HTR-8/SVneo (cell line): ENCODE data around the gene JARID2.

Experiments used
- DNase-seq: peaks from one replicate; pipeline ENCODE4 v3.0.0; 2011; ENCODE audit warnings: low spot score, mixed read lengths; ENCODE audit not compliant: insufficient read length
- FAIRE-seq: peaks from 2 replicates; lab custom pipeline; 2011; peaks lifted over from hg19 to GRCh38; lab: Jason Lieb, UNC

The JARID2 gene

DNA sequence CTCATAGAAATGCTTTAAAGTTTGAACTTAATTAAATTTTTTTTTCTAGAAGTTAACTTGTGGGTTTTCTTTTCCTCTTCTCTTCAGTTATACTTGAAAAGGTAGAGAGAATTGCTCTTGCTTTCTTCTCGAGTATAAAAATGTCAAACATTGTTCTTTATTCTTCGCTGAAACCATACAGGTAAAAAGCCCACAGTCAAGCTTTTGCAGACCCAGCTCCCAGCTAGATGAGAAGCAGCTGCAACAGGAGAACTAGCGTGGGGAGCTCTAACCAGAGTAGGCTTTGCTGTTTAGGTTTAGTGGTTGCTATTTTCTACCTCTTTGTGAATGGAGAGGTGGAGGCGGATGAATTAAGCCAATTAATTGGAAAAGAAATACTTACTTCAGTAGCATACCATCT is 102.7 kb downstream of the JARID2 start:
- no peak for DNase-seq
- FAIRE-seq, result no peak

DNA sequence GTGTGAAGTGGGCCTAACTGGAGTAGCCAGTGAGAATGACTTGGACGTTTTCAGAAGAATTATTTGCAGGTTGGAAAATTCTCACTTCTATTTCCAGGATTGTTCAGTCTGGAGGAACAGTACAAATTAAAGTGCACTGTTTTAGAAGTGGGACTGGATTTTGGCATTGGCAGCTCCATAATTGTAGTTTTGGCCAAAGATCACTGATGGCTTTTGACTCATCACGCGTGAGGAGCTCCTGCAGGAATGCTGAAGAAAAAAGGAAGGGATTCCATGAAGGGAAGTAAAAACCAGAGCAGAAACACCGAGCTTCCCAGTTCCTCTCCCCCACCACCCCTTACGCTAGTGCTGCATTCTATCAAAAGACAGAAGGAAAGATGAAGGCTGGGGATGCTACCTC is 103.5 kb downstream of the JARID2 start:
- no peak for FAIRE-seq
- DNase-seq, result no peak

DNA sequence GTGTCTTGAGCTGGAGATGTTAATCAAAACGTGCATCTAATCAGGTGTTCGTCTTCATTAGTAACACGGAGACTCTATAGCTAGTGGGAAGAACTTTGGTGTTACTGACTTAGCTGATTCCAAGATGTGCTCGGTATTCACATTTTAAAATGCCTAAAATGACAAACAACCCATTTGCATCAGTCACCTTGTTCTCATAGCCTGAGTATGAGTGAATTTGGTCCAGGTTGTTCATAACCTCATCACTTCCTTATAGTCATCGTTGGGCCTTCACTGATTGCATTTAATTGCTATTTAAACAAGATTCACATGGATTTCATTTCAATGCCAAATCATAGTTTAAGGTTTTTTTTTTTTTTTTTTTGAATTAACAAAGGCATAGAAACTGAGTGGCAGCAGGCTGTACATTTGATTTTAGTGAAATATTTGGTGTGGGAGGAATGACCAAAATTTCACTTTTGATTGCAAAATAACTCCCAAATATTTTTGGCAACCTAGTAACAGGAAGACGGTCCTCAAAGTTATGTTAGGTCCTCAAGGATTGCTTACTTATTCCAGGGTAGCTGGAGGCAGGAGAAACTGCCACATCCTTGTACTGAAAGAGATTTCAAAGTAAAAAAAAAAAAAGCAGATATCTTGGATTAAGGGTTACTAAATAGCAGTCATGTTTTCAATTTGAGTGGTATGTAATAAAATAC is 104.7 kb downstream of the JARID2 start:
- FAIRE-seq (no peak), DNase-seq (no peak)

GRCh38 chr6:15351631-15352030 is 105.8 kb downstream of the JARID2 start:
- DNase-seq (no peak), FAIRE-seq (no peak)

GRCh38 chr6:15352220-15352619 is 106.4 kb downstream of the JARID2 start:
- FAIRE-seq, result no peak
- DNase-seq, result no peak

- FAIRE-seq, result no peak
These were observed 107.0 kb downstream of the JARID2 start for GRCh38 chr6:15352845-15353244.

DNA sequence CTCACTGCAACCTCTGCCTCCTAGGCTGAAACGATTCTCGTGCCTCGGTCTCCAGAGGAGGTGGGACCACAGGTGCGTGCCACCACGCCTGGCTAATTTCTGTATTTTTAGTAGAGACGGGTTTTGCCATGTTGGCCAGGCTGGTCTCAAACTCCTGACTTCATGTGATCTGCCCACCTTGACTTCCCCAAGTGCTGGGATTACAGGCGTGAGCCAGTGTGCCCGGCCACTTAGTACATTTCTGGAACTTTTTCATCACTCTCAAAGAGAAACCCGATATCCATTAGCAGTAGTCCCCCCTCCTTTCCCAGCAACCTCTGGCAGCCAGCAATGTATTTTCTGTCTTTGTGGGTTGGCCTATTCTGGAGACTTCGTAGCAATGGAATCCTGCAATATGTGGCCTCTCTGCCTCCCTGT is 109.8 kb downstream of the JARID2 start:
- DNase-seq (no peak), FAIRE-seq (no peak)

More at GRCh38 chr6:15352845-15353244, 107.0 kb downstream of the JARID2 start:
- no peak for DNase-seq

- no peak for FAIRE-seq
- no peak for DNase-seq
These were observed 110.3 kb downstream of the JARID2 start for GRCh38 chr6:15356179-15356578.

GRCh38 chr6:15356937-15357336 is 111.1 kb downstream of the JARID2 start:
- FAIRE-seq (no peak), DNase-seq (no peak)

DNA sequence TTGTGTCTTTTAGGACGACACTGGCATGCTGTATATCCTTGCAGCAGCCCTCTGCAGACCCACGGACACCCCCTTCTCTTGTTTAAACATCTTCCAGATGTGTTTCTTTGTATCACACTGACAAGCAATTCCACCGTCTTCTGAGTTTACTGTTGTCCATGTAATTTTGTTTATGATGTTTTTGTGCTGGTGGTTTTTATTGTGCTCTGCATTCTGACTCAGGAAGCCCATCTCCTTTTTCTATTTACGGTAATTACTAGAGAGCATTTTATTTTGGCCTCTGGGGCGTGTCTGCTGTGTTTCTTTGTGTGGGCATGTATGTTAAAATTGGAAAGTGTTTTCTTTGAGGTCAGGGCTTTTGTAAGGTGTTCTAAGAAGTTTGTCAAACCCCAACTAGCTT is 111.9 kb downstream of the JARID2 start:
- no peak for DNase-seq
- FAIRE-seq, result no peak

GRCh38 chr6:15358579-15359327 is 112.9 kb downstream of the JARID2 start:
- no peak for DNase-seq
- FAIRE-seq, result no peak

DNA sequence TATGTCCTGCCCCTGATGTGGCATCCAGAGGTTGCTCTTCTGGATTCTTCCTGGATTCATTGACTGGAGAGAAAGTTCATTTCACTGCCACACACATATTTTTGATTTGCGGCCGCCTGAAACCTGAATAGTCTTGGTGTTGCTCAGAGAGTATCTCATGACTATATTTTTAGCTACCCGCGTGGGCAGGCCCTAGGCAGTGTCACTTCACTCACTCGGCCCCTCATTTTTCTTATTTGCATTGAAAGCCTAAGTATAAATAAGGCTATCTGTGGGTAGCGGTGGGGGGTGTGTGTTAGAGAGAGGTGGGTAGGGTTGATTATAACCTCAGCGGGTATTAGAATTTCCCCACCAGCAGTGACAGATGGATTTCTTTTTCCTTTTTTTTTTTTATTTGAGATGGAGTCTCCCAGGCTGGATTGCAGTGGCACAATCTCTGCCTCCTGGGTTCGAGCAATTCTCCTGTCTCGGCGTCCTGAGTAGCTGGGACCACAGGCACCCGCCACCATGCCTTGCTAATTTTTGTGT is 113.5 kb downstream of the JARID2 start:
- no peak for DNase-seq
- FAIRE-seq, result no peak

GRCh38 chr6:15360300-15360699 is 114.4 kb downstream of the JARID2 start:
- no peak for DNase-seq
- no peak for FAIRE-seq

GRCh38 chr6:15361197-15361596 is 115.3 kb downstream of the JARID2 start:
- DNase-seq, result no peak
- no peak for FAIRE-seq

GRCh38 chr6:15362274-15363160 is 116.6 kb downstream of the JARID2 start:
- DNase-seq (no peak), FAIRE-seq (no peak)

DNA sequence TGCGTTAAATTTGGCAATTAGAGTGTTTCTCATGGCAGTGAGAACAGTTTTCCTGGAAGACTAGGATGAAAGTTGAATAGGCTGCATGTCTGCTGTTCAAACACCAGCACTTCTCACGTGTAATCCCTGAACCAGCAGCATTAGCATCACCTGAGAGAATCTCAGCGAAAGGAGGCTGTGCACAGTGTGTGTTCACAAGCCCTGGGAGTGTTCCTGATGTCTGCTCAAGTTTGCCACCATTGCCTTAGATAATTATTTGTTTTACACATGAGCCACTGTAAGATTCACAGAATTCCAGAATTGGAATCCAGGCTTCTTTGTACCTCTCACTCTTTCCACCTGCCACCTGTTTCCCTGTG is 117.3 kb downstream of the JARID2 start:
- DNase-seq (no peak), FAIRE-seq (no peak)

DNA sequence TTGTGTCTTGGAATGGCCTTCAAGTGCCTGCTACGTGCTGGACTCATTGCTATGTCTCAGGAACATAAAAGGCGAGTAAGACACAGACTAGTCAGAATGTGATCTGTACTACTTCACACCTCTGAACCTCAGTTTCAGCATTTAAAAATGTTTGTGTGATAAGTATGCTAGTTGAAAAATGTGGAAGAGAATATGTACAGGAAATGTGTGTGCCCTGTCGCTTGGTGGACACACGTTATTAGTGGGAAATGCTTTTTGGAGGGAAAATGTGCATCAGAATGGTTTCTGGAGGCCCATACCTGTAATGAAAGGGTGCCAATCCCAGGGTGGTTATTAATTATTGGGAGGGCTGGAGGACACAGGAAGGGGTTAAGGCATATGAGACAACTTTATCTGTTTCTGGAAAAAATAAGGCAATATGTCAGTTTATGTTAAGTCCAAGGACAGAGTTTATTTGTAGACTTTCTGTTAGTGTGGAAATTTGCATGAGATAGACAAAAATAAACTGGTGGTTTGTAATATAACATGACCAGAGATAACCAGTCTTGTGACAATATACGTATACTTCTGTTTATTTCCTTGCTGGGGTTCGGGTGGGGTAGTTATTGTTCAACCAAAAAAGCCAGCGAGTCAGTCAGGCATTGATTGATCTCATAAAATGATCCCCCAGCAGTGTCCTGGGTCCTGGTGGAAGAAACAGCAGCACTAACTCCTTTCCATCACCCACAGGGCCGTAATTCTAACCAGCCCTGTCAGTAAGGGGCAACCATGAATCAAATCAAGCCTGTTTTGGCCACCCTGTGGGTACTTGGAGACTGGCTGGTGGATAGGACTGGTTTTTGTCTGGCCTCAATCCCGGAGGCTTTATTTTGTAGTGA is 117.9 kb downstream of the JARID2 start:
- FAIRE-seq (no peak), DNase-seq (no peak)

DNA sequence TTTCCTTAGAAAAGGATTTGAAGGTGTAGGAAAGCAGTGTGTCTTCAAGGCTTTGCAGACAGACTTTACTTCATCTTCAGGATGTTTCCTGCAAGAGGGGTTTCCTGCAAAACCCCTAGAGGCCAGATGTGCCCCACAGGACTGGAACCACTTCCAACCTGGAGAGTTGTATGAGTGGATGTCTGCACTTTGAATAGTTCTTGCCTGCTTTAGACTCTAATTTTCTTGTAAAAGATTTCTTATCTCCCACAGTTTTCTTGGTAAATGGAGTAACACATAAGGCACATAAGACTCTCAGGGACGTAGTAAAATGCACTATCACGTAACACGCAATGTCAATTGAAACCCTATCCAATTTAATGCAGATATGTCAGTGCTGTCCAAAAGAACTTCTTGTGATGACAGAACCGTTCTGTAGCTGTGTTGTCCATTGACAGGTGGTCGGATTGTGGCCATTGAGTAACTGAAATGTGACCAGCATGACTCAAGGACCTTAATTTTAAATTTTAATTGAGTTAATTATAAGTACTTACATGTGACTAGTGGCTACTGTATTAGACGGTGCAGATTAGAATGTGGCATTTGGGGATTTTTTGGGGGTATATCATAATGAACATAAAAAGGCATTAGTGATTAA is 118.7 kb downstream of the JARID2 start:
- DNase-seq, result no peak
- FAIRE-seq, result no peak

GRCh38 chr6:15365273-15365687 is 119.4 kb downstream of the JARID2 start:
- DNase-seq (peak; percentile 53), FAIRE-seq (no peak)
